T follicular helper cell (primary cell): ENCODE data around the gene BPIFB2.

ENCODE experiments used
- DNase-seq: peaks from one replicate; pipeline ENCODE4 v3.0.0-alpha.2; 2020; ENCODE audit warnings: low read depth

Gene BPIFB2

DNA sequence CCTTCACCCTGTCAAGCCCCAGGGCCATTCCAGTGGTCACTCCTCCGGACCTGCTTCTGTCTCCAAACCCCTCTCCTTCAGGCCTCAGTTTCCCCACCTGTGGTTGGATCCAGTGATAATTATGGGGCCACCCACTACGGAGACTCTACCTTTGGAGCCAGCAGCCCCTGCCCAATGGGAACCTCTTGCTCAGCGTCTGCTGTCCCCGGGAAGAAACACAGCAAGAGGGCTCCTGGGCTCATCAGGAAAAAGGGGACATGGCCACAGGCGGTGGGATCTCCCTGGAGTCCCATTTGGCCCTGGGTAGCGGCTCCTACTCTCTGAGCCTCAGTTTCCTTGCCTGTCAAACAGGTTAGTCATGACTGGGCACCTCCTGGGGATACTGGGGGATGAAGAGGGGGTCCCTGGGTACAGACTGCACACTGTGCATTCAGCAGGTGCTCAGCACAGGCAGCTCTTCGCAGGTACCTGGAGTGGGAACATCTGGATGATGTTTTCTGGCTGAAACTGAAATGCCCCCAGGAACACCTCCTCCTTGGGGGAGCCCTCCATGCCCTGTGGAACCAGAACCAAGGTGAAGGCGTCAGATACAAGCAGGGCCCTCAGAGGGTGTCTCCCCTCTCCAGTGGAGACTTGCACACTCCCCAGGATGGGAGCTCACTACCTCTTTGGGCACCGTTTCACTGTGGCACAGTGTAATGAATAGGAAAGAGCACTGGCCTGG, 22.7 kb upstream of the BPIFB2 start:
- no peak for DNase-seq

DNA sequence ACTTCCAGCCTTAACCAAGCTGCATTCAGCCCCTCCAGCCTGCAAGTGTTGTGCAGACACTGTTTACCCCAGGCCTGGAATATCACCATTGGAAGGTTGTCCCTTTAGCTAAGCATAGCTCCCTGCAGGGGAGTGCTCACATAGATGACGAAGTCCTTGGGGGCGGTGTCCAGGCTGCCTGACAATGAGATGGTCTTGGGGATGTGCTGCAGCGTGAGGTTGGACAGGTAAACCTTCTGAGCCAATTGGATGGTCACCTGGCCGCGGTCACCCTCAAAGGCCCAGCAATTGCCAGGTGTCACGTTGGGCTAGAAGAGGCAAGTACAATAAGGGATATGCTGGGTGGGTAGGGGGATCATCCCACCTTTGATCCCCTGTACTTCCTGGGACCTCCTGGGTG, 21.9 kb upstream of the BPIFB2 start:
- no peak for DNase-seq

- no peak for DNase-seq
Measured at GRCh38 chr20:32986331-32986966, 21.1 kb upstream of the BPIFB2 start.

GRCh38 chr20:32987044-32987825, 20.3 kb upstream of the BPIFB2 start:
- no peak for DNase-seq

GRCh38 chr20:32988008-32988407, 19.5 kb upstream of the BPIFB2 start:
- DNase-seq, result no peak

DNA sequence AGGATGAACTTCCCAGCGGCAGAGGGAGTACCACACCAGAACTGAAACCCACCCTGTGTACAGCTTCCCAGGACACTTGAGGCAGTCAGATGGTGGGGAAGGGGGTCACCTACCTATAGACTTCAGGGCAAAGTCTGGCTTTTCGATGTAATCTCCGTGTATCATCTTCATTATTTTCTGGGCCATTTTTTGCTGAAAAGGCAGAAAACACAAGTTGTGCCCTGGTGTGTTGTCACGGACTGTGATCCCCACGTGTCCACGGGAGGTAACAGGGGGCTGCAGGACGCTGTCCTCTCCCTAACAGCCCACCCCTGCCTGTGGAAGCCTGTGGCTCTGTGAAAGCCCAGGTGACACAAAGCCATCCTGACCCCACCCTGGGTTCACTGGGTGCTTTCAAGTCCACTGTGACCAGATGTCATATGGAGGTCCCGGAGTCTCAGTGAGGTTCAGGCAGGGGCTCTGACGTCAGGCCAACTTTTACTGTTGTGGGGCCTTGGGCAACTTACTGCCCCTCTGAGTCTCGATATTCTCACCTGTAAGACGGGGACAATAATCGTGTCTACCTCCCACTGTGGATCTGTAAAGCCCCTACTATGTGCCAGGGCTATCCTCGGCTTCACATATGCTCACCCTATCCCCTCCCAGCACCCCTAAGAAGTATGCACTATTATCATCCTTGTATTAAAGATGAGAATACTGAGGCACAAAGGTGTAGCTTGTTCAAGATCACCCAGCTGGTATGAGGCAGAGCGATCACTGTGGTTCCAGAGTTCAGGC, 17.8 kb upstream of the BPIFB2 start:
- no peak for DNase-seq

- DNase-seq, result no peak
Measured at GRCh38 chr20:32990426-32990825, 17.1 kb upstream of the BPIFB2 start.

DNA sequence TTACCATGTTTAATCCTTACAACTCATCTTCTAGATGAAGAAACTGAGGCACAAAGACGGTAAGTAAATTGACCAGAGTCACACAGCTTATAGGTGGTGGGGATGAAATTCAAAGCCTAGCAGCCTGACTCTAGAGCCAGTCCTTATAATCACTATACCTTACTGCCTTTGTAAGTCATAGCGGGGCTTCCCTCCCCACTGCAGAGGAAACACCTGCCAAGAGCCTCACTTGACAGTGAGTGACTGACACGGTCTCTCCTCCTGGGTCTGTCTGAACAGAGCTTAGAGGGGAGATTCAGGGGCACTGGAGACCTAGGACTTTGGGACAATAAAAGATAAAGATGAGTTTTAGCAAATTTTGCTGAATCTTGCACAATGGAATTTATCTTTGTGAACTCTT, 16.1 kb upstream of the BPIFB2 start:
- DNase-seq, result no peak

GRCh38 chr20:32991792-32992641, 15.5 kb upstream of the BPIFB2 start:
- no peak for DNase-seq

DNA sequence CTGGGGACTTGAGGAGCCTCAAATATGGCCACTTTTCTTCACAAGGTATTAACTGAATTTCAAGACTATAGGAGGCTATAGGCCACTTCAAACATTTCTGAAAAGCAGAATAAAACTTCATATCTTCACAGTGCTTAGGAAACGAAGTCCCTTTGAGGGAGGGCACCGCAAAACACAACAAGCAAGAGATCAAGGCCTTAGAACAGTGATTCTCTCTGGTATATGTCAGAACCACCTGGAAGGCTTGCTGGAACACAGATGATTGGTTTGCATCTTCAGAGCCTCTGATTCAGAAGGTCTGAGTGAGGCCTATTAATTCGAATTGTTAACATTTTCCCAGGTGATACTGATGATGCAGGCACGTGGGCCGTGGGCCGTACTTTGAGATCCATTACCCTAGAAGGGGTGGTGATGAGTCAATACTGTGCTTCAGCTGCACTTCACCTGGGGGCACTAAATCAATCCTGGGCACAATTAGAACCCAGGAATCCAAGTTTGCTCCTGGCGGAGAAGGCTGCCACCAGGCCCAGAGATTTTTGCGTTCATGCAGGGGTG, 13.9 kb upstream of the BPIFB2 start:
- DNase-seq, result no peak

- DNase-seq, result no peak
Measured at GRCh38 chr20:32995802-32996201, 11.7 kb upstream of the BPIFB2 start.

- DNase-seq, result no peak
Measured at GRCh38 chr20:32997431-32997830, 10.1 kb upstream of the BPIFB2 start.

GRCh38 chr20:32999603-33000250, 7.8 kb upstream of the BPIFB2 start:
- DNase-seq, result no peak

- no peak for DNase-seq
Measured at GRCh38 chr20:33000802-33001466, 6.6 kb upstream of the BPIFB2 start.

DNA sequence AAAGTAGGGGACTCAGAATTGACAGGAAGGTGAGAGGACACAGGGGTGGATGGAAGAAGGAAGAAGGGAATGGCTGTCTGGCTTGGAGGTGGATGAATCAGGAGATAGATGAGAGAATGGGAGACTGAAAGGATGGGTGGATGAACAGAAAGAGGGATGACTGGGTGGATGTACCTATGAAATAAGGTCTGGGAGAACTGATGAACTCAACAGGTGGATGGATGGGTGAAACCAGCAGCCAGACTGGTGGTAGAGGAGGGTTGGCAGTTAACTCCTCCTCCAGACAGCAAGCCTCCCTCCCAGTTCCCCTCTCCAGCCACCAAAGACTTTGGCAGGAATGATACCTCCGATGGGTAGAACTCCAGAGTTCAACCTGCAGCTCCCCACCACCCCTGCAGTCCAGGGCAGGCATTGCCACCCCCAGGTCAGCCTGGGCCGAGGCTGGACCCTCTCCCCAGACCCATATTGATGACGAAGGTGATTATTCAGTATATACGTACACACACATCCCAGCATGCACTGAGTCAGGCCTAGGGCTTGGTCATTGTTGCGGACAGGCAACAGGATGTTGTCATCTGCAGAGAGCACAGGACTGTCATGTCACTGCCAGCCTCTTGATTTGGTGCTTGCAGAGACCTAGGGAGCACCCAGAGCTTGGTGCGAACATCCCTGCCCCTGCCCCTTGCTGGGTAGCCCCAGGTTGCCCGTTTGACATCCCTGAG, 5.3 kb upstream of the BPIFB2 start:
- DNase-seq, result no peak

DNA sequence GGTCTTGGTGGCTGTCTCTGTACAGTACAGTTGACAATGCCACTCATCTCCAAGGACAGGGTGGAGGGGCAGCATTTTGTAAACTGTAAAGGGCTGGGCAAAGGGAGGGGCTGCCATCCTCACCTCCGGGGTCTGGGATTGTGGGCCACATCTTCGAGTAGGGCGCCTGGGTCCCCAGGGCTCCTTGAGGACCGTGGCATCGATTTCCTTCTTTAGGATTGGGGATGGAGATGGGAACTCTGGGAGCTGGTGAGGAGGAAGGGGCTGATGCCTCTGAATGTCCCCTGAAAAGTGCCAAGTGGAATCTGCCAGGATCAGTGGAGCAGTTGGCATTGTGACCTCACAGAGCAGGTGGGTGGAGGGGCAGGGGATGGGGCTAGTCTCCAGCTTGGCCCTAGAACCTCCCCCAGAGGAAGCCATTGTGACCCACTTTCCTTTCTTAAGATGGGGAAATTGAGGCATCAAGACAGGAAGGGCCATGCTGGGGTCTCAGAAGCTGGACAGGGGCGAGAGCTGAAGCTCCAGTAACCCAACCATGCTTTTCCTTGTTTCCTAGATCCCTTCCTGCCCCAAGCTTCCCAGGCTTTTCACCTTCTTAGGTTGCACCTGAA, 3.3 kb upstream of the BPIFB2 start, which contains the start of gene SUN5:
TSS of gene SUN5 (minus strand) at position 293 of the 611 bp plus-strand sequence. CDS start at position 200, 93 bp downstream.
- DNase-seq, result no peak

GRCh38 chr20:33005132-33005566, 2.4 kb upstream of the BPIFB2 start:
- no peak for DNase-seq
